AG09309 (cell line): ENCODE results near the gene GDPD4.

Experiments
- DNase-seq: peaks from one replicate; pipeline ENCODE4 v3.0.0-alpha.2; 2010; ENCODE audit warnings: low read depth
- H3K4me3 ChIP-seq: 2 replicates; pipeline ENCODE4 v1.5.1; 2011; ENCODE audit warnings: mild to moderate bottlenecking, low read depth, low read length, moderate library complexity; ENCODE audit not compliant: control insufficient read depth
- TF ChIP-seq, protein P1 (sequence below): IDR thresholded peaks from 2 replicates; pipeline ENCODE4 v1.5.1; 2011; ENCODE audit warnings: mild to moderate bottlenecking, low read depth, low read length, inconsistent platforms; ENCODE audit not compliant: insufficient read depth, control insufficient read depth; ENCODE audit errors: missing control alignments

Gene GDPD4

GRCh38 chr11:77325159-77325558, 23.7 kb upstream of the GDPD4 start:
- H3K4me3 ChIP-seq, result no peak overlapping the region
- TF ChIP-seq, protein P1, sequence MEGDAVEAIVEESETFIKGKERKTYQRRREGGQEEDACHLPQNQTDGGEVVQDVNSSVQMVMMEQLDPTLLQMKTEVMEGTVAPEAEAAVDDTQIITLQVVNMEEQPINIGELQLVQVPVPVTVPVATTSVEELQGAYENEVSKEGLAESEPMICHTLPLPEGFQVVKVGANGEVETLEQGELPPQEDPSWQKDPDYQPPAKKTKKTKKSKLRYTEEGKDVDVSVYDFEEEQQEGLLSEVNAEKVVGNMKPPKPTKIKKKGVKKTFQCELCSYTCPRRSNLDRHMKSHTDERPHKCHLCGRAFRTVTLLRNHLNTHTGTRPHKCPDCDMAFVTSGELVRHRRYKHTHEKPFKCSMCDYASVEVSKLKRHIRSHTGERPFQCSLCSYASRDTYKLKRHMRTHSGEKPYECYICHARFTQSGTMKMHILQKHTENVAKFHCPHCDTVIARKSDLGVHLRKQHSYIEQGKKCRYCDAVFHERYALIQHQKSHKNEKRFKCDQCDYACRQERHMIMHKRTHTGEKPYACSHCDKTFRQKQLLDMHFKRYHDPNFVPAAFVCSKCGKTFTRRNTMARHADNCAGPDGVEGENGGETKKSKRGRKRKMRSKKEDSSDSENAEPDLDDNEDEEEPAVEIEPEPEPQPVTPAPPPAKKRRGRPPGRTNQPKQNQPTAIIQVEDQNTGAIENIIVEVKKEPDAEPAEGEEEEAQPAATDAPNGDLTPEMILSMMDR, result no peak
- DNase-seq, result no peak

GRCh38 chr11:77324508-77324907, 23.0 kb upstream of the GDPD4 start:
- no peak overlapping the region for H3K4me3 ChIP-seq
- DNase-seq, result no peak
- TF ChIP-seq, protein P1, result no peak

DNA sequence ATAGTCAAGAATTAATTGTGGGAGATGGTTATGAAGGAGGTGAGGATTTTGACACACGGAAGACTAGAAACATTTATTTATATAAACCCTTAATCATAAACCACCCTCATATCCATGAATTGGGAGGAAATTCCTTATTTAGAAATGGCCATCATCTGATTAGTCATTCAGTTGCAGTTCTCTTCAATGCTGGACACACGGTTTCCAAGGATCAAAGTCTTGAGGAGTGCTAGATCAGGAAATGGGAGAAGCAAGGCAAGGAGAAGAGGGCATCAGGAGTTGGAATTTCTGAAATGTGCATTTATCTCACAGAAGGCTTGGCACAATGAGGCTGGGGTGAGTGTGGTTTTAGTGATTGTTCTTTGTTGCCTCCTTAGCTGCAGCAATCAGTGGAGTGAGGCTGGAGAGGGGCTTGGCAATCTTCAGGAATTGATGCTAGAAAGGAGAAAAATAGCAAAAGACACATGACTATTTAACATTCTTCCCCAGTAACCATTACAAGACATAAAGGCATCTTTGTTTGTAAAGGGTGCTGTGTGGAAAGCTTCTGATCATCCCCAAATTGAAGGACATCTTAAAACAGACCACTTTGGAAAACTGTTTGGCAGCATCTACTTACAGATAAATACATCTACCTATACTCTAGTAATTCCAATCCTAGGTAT, 21.6 kb upstream of the GDPD4 start:
- DNase-seq, result no peak
- H3K4me3 ChIP-seq, result no peak overlapping the region
- TF ChIP-seq, protein P1, result no peak

DNA sequence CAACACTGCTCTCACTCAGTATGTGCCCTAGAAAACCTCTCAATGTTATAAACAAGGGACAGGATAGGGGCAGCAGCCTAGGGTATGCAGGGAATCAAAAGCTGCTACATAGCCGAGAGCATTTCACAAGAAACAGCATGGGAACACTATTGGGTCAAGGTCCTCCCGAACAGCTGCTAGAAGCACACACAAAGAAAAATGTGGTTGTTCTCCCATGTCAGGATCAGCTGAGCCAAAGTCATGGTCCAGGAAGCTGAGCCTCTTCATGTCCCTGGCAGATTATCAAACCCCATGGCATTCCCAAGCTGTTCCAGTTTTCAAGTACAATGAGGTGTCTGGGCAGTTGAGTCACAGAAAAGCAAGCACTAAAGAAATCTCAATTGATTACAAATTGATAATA, 21.0 kb upstream of the GDPD4 start:
- peak; percentile 38 for DNase-seq
- no peak overlapping the region for H3K4me3 ChIP-seq
- TF ChIP-seq, protein P1, result no peak

DNA sequence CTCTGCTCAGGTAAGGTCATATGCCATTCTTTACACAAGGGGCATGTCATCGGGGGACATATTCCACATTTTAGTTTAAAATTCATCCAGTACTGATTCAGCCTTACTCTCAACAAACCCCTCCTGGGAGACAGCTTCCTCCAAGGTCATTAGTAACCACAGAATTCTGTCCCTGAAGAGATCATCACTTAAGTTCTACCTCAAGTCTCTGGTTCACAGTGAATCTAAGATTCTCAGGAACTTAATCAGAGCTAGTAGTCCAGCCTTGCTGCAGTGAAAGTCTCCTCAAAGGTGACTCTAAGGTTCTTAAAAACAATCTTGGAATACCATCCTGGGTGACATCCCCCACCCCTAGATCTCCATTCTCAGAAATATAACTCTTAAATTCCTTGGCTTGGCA, 18.9 kb upstream of the GDPD4 start:
- H3K4me3 ChIP-seq, result no peak overlapping the region
- TF ChIP-seq, protein P1, result no peak
- DNase-seq, result no peak

DNA sequence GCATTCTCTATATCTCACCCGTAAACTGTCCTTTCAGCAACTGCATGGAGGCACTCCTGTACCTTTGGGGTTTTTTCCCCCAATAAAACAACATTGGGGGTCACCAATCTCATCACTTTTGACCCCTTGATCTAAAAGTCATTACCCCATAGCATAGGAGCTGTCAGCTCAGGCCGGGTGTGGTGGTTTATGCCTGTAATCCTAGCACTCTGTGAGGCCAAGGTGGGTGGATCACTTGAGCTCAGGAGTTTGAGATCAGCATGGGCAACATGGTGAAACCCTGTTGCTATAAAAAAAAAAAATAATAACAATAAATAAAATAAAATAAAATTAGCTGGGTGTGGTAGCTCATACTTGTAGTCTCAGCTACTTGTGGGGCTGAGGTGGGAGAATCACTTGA, 17.1 kb upstream of the GDPD4 start:
- TF ChIP-seq, protein P1, result no peak
- DNase-seq, result no peak
- H3K4me3 ChIP-seq, result no peak overlapping the region
